ENCODE results near the gene EVA1C. TPM values are rescaled to one million over a fixed set of nuclear protein-coding genes. Genes with fewer than 3 reads are reported as not detected.

EVA1C gene
- total RNA-seq, 1 donor from 2014 or later = 1.2 TPM

DNA sequence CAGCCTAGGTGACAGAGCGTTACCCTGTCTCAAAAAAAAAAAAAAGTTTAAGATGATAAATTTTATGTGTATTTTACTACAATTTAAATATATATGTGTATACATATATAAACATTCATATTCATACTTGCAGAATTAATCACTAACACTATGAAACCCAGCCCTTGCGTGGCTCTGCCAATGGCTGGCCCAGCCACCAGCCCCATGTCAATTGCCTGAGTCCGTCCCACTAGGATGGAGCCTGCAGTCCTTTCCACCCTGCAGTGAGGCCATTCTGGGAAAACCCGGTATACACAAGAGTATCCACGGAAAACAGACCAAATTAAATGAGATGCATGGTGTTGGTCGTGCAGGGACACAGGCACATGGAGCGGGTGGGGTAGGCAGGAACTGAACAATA, 123.1 kb downstream of the EVA1C start:
- no peaks in the 10 kb centered on the region for H4K20me1 ChIP-seq (ENCODE audit: low read depth)
- H3K9me3 Mint-ChIP-seq = peaks cover 2% of the 10 kb centered on the region
- no peaks in the 10 kb centered on the region for H3F3A ChIP-seq (ENCODE audit: low read depth)

DNA sequence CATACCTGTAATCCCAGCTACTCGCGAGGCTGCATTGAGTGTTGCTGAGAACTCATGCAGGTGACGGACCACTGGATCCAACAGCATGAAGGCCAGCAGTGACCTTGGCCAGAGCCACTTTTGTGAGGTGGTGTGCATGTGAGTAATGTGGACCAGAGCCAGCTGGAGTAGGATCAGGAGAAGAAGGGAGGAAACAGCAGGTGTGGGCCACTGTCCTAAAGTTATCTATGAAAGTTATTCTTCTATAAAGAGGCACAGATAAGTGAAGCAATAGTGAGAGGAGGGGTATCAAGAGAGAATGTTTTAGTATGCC, 125.0 kb downstream of the EVA1C start:
- TF ChIP-seq, protein P1, sequence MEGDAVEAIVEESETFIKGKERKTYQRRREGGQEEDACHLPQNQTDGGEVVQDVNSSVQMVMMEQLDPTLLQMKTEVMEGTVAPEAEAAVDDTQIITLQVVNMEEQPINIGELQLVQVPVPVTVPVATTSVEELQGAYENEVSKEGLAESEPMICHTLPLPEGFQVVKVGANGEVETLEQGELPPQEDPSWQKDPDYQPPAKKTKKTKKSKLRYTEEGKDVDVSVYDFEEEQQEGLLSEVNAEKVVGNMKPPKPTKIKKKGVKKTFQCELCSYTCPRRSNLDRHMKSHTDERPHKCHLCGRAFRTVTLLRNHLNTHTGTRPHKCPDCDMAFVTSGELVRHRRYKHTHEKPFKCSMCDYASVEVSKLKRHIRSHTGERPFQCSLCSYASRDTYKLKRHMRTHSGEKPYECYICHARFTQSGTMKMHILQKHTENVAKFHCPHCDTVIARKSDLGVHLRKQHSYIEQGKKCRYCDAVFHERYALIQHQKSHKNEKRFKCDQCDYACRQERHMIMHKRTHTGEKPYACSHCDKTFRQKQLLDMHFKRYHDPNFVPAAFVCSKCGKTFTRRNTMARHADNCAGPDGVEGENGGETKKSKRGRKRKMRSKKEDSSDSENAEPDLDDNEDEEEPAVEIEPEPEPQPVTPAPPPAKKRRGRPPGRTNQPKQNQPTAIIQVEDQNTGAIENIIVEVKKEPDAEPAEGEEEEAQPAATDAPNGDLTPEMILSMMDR (IDR thresholded peaks at IDR 0.05) = no peak
- TF ChIP-seq EZH2phosphoT487 (IDR thresholded peaks at IDR 0.05) (no peak), EZH2 (IDR thresholded peaks at IDR 0.05) (no peak)

More for the DNA sequence above, 123.1 kb downstream of the EVA1C start:
- Histone ChIP-seq H3K4me1 (peaks cover 7% of the 10 kb centered on the region), H3K27me3 (no peaks in the 10 kb centered on the region), H3K9ac (no peak overlapping the region), H3K4me2 (no peak overlapping the region), H3K36me3 (no peaks in the 10 kb centered on the region), H3K4me3 (no peak overlapping the region), H3K79me2 (ENCODE audit: low read depth) (no peaks in the 10 kb centered on the region), H3K9me3 (ENCODE audit: low read depth) (no peaks in the 10 kb centered on the region), H3K27ac (no peak overlapping the region), H2AFZ (replicated peaks) (no peak overlapping the region)
- DNase-seq (ENCODE audit: low spot score) = no peak
- Mint-ChIP-seq H3K27ac (no peak overlapping the region), H3K27me3 (ENCODE audit: insufficient read depth, low read depth) (peaks cover 5% of the 10 kb centered on the region), H3K36me3 (peaks cover 2% of the 10 kb centered on the region), H3K4me3 (no peak overlapping the region), H3K4me1 (no peaks in the 10 kb centered on the region)
- no peak for TF ChIP-seq EZH2phosphoT487 (IDR thresholded peaks at IDR 0.05)
- TF ChIP-seq, protein P1 (IDR thresholded peaks at IDR 0.05) = no peak
- TF ChIP-seq EZH2 (IDR thresholded peaks at IDR 0.05) = no peak

DNA sequence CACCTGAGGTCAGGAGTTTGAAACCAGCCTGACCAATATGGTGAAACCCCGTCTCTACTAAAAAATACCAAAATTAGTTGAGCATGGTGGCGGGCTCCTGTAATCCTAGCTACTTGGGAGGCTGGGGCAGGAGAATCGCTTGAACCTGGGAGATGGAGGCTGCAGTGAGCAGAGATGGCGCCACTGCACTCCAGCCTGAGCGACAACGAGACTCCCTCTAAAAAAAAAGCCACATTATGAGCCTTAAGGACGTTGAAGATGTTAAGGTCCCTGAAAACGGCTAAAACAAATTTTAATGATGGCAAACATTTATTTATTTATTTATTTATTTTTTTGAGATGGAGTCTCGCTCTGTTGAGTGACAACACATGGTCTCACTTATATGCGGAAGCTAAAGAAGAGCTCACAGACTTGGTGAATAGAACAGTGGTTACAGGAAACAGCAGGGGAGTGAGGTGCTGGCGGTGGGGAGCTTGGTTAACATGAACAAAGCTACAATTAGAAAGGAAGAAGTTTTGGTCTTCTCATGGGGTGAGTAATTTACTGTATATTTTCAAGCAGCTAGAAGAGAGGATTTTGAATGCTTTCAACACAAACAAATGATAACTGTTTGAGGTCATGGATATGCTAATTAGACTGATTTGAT, 125.8 kb downstream of the EVA1C start:
- Histone ChIP-seq H3K4me3 (no peak overlapping the region), H4K20me1 (ENCODE audit: low read depth) (no peaks in the 10 kb centered on the region), H3K4me2 (no peak overlapping the region), H2AFZ (replicated peaks) (no peak overlapping the region), H3K27me3 (no peaks in the 10 kb centered on the region), H3K9me3 (ENCODE audit: low read depth) (no peaks in the 10 kb centered on the region), H3K9ac (no peak overlapping the region), H3K36me3 (no peaks in the 10 kb centered on the region), H3F3A (ENCODE audit: low read depth) (no peaks in the 10 kb centered on the region), H3K27ac (no peak overlapping the region), H3K4me1 (peaks cover 7% of the 10 kb centered on the region), H3K79me2 (ENCODE audit: low read depth) (no peaks in the 10 kb centered on the region)
- H3K9me3 Mint-ChIP-seq = no peaks in the 10 kb centered on the region
- H3K36me3 Mint-ChIP-seq = no peaks in the 10 kb centered on the region
- DNase-seq (ENCODE audit: low spot score) = no peak
- H3K4me1 Mint-ChIP-seq = no peaks in the 10 kb centered on the region
- peaks cover 5% of the 10 kb centered on the region for H3K27me3 Mint-ChIP-seq (ENCODE audit: insufficient read depth, low read depth)
- H3K4me3 Mint-ChIP-seq = no peak overlapping the region
- H3K27ac Mint-ChIP-seq = no peak overlapping the region
- TF ChIP-seq EZH2phosphoT487 (IDR thresholded peaks at IDR 0.05) (no peak), EZH2 (IDR thresholded peaks at IDR 0.05) (no peak)
- TF ChIP-seq, protein P1 (IDR thresholded peaks at IDR 0.05) = no peak

More for the DNA sequence above, 125.0 kb downstream of the EVA1C start:
- Histone ChIP-seq H3K27me3 (no peaks in the 10 kb centered on the region), H3K27ac (no peak overlapping the region), H3K4me2 (no peak overlapping the region), H3K9me3 (ENCODE audit: low read depth) (no peaks in the 10 kb centered on the region), H4K20me1 (ENCODE audit: low read depth) (no peaks in the 10 kb centered on the region), H3K4me1 (peaks cover 7% of the 10 kb centered on the region), H2AFZ (replicated peaks) (no peak overlapping the region), H3K9ac (no peak overlapping the region), H3K4me3 (no peak overlapping the region), H3K79me2 (ENCODE audit: low read depth) (no peaks in the 10 kb centered on the region), H3K36me3 (no peaks in the 10 kb centered on the region), H3F3A (ENCODE audit: low read depth) (no peaks in the 10 kb centered on the region)
- Mint-ChIP-seq H3K9me3 (no peaks in the 10 kb centered on the region), H3K36me3 (no peaks in the 10 kb centered on the region), H3K4me3 (no peak overlapping the region), H3K27ac (no peak overlapping the region), H3K4me1 (no peaks in the 10 kb centered on the region), H3K27me3 (ENCODE audit: insufficient read depth, low read depth) (peaks cover 5% of the 10 kb centered on the region)
- DNase-seq (ENCODE audit: low spot score) = no peak

Measured in neural progenitor cell (in vitro differentiated cells).